Neural progenitor cell (in vitro differentiated cells): ENCODE data around the gene RAP1GDS1. TPM values are rescaled to one million over a fixed set of nuclear protein-coding genes. Genes with fewer than 3 reads are reported as not detected.

Source experiments
- DNase-seq: peaks from one replicate; pipeline ENCODE4 v3.0.0-alpha.2; 2016; ENCODE audit warnings: low spot score
- H2AFZ ChIP-seq: fragments of 200-600 bp; sonication (generic); replicated peaks from 2 replicates; pipeline ENCODE4 v1.6.1; 2016; ENCODE audit warnings: antibody characterized with exemption
- H3F3A ChIP-seq: fragments of 200-600 bp; sonication (generic); 2 replicates; pipeline ENCODE4 v1.6.1; 2016; ENCODE audit warnings: antibody characterized with exemption, low read depth
- H3K27ac ChIP-seq: fragments of 200-600 bp; sonication (generic); 2 replicates; pipeline ENCODE4 v1.5.1; 2016; ENCODE audit warnings: mild to moderate bottlenecking
- H3K27me3 ChIP-seq: fragments of 200-600 bp; sonication (generic); 2 replicates; pipeline ENCODE4 v1.6.1; 2016; ENCODE audit warnings: mild to moderate bottlenecking, moderate library complexity
- H3K36me3 ChIP-seq: fragments of 200-600 bp; sonication (generic); 2 replicates; pipeline ENCODE4 v1.5.1; 2016
- H3K4me1 ChIP-seq: fragments of 200-600 bp; sonication (generic); 2 replicates; pipeline ENCODE4 v1.6.1; 2016; ENCODE audit warnings: mixed run types
- H3K4me2 ChIP-seq: fragments of 200-600 bp; sonication (generic); 2 replicates; pipeline ENCODE4 v1.6.1; 2016
- H3K4me3 ChIP-seq: fragments of 200-600 bp; sonication (generic); 2 replicates; pipeline ENCODE4 v1.5.1; 2016
- H3K79me2 ChIP-seq: fragments of 200-600 bp; sonication (generic); 2 replicates; pipeline ENCODE4 v1.6.1; 2016; ENCODE audit warnings: low read depth
- H3K9ac ChIP-seq: fragments of 200-600 bp; sonication (generic); 2 replicates; pipeline ENCODE4 v1.6.1; 2016
- H3K9me3 ChIP-seq: fragments of 200-600 bp; sonication (generic); 2 replicates; pipeline ENCODE4 v1.5.1; 2016; ENCODE audit warnings: low read depth
- H4K20me1 ChIP-seq: fragments of 200-600 bp; sonication (generic); 2 replicates; pipeline ENCODE4 v1.6.1; 2016; ENCODE audit warnings: low read depth
- H3K27ac Mint-ChIP-seq: 3 replicates; pipeline ENCODE4 v1.8.0; 2021; ENCODE audit warnings: mixed read lengths
- H3K27me3 Mint-ChIP-seq: 2 replicates; pipeline ENCODE4 v1.8.0; 2022; ENCODE audit warnings: low read depth, mild to moderate bottlenecking, inconsistent platforms, moderate library complexity, mixed read lengths; ENCODE audit not compliant: insufficient read depth
- H3K36me3 Mint-ChIP-seq: 3 replicates; pipeline ENCODE4 v1.8.0; 2021; ENCODE audit warnings: mixed read lengths
- H3K4me1 Mint-ChIP-seq: 3 replicates; pipeline ENCODE4 v1.8.0; 2021; ENCODE audit warnings: mixed read lengths
- H3K4me3 Mint-ChIP-seq: 3 replicates; pipeline ENCODE4 v1.8.0; 2021; ENCODE audit warnings: mild to moderate bottlenecking, moderate library complexity, mixed read lengths
- H3K9me3 Mint-ChIP-seq: 3 replicates; pipeline ENCODE4 v1.8.0; 2020; ENCODE audit warnings: mixed read lengths
- EZH2 ChIP-seq: fragments of 200-600 bp; sonication (generic); IDR thresholded peaks from 2 replicates; pipeline ENCODE4 v1.6.1; 2017; ENCODE audit warnings: antibody characterized with exemption, mild to moderate bottlenecking, moderate library complexity
- EZH2phosphoT487 ChIP-seq: fragments of 200-600 bp; sonication (generic); IDR thresholded peaks from 2 replicates; pipeline ENCODE4 v1.6.1; 2017; ENCODE audit warnings: antibody characterized with exemption
- total RNA-seq: library from RNA; depleted of rRNA; stranded (reverse); fragments of >200 nt; gene quantifications from 2 replicates; pipeline ENCODE4 v1.2.3, GENCODE V29; 2015; ENCODE audit warnings: low replicate concordance
- TF ChIP-seq, protein P1 (sequence below): fragments of 200-600 bp; sonication (generic); IDR thresholded peaks from 2 replicates; pipeline ENCODE4 v1.5.1; 2017; ENCODE audit warnings: antibody characterized with exemption, mild to moderate bottlenecking

The RAP1GDS1 gene
- total RNA-seq, 1 donor from 2014 or later = 65.1 TPM

DNA sequence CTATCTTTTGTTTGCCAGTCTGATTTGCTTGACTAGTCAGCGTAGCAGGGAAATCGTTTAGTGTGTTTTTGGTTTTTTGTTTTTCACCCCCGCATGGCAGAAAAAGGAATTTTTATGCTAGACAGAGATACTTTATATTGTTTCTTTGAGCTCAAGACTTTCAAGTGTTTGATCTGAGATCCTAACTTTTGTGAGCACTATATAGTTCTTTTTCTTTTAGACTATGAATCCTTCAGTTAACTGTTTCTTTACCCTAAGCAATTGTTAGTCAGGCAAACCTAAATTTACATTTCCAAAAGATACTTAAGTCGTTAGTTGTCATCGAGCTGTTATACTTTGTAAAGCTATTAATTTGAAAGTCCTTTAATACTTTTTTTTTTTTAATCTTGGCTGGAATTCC is 73.3 kb downstream of the RAP1GDS1 start:
- H2AFZ ChIP-seq = no peak overlapping the region
- no peak overlapping the region for H3K9ac ChIP-seq
- no peak overlapping the region for H3K4me3 ChIP-seq
- no peak overlapping the region for H3K4me3 Mint-ChIP-seq
- no peak for TF ChIP-seq EZH2phosphoT487
- TF ChIP-seq EZH2 = no peak
- TF ChIP-seq, protein P1, sequence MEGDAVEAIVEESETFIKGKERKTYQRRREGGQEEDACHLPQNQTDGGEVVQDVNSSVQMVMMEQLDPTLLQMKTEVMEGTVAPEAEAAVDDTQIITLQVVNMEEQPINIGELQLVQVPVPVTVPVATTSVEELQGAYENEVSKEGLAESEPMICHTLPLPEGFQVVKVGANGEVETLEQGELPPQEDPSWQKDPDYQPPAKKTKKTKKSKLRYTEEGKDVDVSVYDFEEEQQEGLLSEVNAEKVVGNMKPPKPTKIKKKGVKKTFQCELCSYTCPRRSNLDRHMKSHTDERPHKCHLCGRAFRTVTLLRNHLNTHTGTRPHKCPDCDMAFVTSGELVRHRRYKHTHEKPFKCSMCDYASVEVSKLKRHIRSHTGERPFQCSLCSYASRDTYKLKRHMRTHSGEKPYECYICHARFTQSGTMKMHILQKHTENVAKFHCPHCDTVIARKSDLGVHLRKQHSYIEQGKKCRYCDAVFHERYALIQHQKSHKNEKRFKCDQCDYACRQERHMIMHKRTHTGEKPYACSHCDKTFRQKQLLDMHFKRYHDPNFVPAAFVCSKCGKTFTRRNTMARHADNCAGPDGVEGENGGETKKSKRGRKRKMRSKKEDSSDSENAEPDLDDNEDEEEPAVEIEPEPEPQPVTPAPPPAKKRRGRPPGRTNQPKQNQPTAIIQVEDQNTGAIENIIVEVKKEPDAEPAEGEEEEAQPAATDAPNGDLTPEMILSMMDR = no peak
- H3K4me1 Mint-ChIP-seq = no peaks in the 10 kb centered on the region
- DNase-seq = no peak
- no peak overlapping the region for H3K27ac Mint-ChIP-seq
- no peaks in the 10 kb centered on the region for H3F3A ChIP-seq
- H3K36me3 Mint-ChIP-seq = peaks cover 13% of the 10 kb centered on the region
- H4K20me1 ChIP-seq = no peaks in the 10 kb centered on the region
- peaks cover 6% of the 10 kb centered on the region for H3K9me3 ChIP-seq
- H3K79me2 ChIP-seq = no peaks in the 10 kb centered on the region
- no peaks in the 10 kb centered on the region for H3K4me1 ChIP-seq
- H3K9me3 Mint-ChIP-seq = peaks cover 32% of the 10 kb centered on the region
- no peak overlapping the region for H3K4me2 ChIP-seq
- no peaks in the 10 kb centered on the region for H3K27me3 ChIP-seq
- peaks cover 9% of the 10 kb centered on the region for H3K36me3 ChIP-seq
- H3K27me3 Mint-ChIP-seq = no peaks in the 10 kb centered on the region
- no peak overlapping the region for H3K27ac ChIP-seq

DNA sequence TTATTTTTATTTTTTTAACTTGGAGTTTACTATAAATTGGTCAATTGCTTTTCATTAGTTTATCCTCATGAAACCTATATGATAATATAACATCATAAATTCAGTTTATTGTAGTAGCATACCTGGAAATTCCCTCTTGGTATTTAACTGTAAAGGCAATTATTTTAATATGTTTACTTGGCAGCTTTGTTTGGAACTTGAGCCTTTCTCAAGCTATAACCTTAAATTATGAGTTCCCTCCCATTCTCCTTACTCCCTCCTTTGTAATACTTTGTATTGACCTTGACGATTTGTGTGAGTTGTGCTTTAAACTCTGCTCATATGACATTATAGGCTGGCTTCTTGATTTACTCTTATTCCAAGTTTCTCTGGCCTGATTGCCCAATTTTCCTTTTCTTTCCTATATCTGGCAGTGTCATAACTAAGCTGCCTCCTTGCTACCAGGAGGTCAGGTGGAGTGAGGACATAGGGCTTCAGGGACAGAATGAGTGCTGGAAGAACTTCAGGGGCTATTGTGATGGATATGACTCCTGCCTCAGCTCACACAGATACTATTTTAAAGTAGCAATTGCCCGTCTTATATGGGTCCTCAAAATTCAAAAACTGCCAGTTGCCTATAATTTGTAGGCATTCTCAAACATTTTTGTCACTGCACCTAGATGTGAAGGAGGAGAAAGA is 77.7 kb downstream of the RAP1GDS1 start:
- peaks cover 6% of the 10 kb centered on the region for H3K36me3 ChIP-seq
- H3K27me3 ChIP-seq = no peaks in the 10 kb centered on the region
- TF ChIP-seq EZH2 (no peak), EZH2phosphoT487 (no peak)
- TF ChIP-seq, protein P1 = no peak
- Mint-ChIP-seq H3K4me1 (peaks cover 4% of the 10 kb centered on the region), H3K27me3 (no peaks in the 10 kb centered on the region), H3K36me3 (peaks cover 4% of the 10 kb centered on the region), H3K27ac (no peak overlapping the region), H3K9me3 (peaks cover 7% of the 10 kb centered on the region), H3K4me3 (no peak overlapping the region)
- no peak overlapping the region for H3K27ac ChIP-seq
- DNase-seq = no peak
- no peaks in the 10 kb centered on the region for H3K79me2 ChIP-seq
- H3F3A ChIP-seq = no peaks in the 10 kb centered on the region
- H3K9ac ChIP-seq = no peak overlapping the region
- H3K9me3 ChIP-seq = no peaks in the 10 kb centered on the region
- no peaks in the 10 kb centered on the region for H4K20me1 ChIP-seq
- no peak overlapping the region for H2AFZ ChIP-seq
- H3K4me3 ChIP-seq = no peak overlapping the region
- no peak overlapping the region for H3K4me2 ChIP-seq
- no peaks in the 10 kb centered on the region for H3K4me1 ChIP-seq

DNA sequence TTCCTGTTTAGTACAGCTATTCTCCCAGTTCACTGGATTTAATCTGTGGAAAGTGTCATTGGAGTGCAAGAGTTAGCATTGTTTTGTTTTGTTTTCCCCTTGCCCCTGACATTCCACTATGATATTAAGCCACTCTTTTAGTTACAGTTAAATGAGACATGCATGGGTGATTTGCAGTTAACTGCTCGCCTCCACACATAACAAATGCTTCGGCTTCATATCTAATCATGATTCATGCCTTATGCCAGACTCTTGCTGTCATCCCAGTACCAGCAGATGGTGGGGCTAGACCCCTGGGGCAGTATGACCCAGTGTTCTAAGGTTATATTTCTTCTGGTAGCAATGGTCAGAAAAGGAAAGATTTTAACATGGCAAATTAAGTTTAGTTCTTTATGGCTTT is 80.1 kb downstream of the RAP1GDS1 start:
- no peak overlapping the region for H3K4me3 Mint-ChIP-seq

More for the DNA sequence above, 80.1 kb downstream of the RAP1GDS1 start:
- H3F3A ChIP-seq = no peaks in the 10 kb centered on the region
- Mint-ChIP-seq H3K27me3 (no peaks in the 10 kb centered on the region), H3K27ac (no peak overlapping the region), H3K9me3 (no peaks in the 10 kb centered on the region), H3K36me3 (no peaks in the 10 kb centered on the region), H3K4me1 (peaks cover 4% of the 10 kb centered on the region)
- no peaks in the 10 kb centered on the region for H3K79me2 ChIP-seq
- H3K4me3 ChIP-seq = no peak overlapping the region
- TF ChIP-seq, protein P1 = no peak
- TF ChIP-seq EZH2 = no peak
- no peak for TF ChIP-seq EZH2phosphoT487
- no peaks in the 10 kb centered on the region for H3K4me1 ChIP-seq
- DNase-seq = no peak
- H2AFZ ChIP-seq = no peak overlapping the region
- no peak overlapping the region for H3K4me2 ChIP-seq
- no peak overlapping the region for H3K27ac ChIP-seq
- H3K9me3 ChIP-seq = no peaks in the 10 kb centered on the region
- H3K9ac ChIP-seq = no peak overlapping the region
- no peaks in the 10 kb centered on the region for H4K20me1 ChIP-seq
- H3K36me3 ChIP-seq = peaks cover 5% of the 10 kb centered on the region
- no peaks in the 10 kb centered on the region for H3K27me3 ChIP-seq
